ENCODE results near the gene MYH9. TPM values are rescaled to one million over a fixed set of nuclear protein-coding genes. Genes with fewer than 3 reads are reported as not detected.
A peak's percentile ranks its signal among the peaks of the same experiment; 100 is the strongest.
"Not testable (repeated sequence)": the region's sequence is repeated elsewhere in the genome, so short reads cannot be mapped to it uniquely, and the experiment has no call there.

Gene MYH9
- 100 to 1,000 TPM in 6 of 12 donors, 10 to 100 TPM in 6; 77.1 to 364 (median 100) TPM for polyA plus RNA-seq (ENCODE audit: insufficient read length in 12 of 12)
- long read RNA-seq, donor 1, partial matches to known transcripts, result 17 of 37 reads
- long read RNA-seq, donor 1, other reads (novel, unspliced or antisense), result 18 of 37 reads
- long read RNA-seq, donor 2, result 0 reads
- long read RNA-seq, donor 3, result 0 reads
- long read RNA-seq, donor 4, result 0 reads
- long read RNA-seq, donor 5, partial matches to known transcripts, result 8 of 8 reads
- long read RNA-seq, donor 5, other reads (novel, unspliced or antisense), result 0 of 8 reads
- long read RNA-seq, donor 6, result 0 reads
- long read RNA-seq, donor 7, result 0 reads
- long read RNA-seq, donor 8, result 0 reads
- long read RNA-seq, donor 9, result 0 reads
- long read RNA-seq, donor 10, full-length matches to known transcripts, result 4 of 4 reads
- long read RNA-seq, donor 10, partial matches to known transcripts, result 0 of 4 reads
- long read RNA-seq, donor 10, other reads (novel, unspliced or antisense), result 0 of 4 reads
- long read RNA-seq, donor 11, full-length matches to known transcripts, result 2 of 27 reads
- long read RNA-seq, donor 11, partial matches to known transcripts, result 25 of 27 reads
- long read RNA-seq, donor 11, other reads (novel, unspliced or antisense), result 0 of 27 reads

DNA sequence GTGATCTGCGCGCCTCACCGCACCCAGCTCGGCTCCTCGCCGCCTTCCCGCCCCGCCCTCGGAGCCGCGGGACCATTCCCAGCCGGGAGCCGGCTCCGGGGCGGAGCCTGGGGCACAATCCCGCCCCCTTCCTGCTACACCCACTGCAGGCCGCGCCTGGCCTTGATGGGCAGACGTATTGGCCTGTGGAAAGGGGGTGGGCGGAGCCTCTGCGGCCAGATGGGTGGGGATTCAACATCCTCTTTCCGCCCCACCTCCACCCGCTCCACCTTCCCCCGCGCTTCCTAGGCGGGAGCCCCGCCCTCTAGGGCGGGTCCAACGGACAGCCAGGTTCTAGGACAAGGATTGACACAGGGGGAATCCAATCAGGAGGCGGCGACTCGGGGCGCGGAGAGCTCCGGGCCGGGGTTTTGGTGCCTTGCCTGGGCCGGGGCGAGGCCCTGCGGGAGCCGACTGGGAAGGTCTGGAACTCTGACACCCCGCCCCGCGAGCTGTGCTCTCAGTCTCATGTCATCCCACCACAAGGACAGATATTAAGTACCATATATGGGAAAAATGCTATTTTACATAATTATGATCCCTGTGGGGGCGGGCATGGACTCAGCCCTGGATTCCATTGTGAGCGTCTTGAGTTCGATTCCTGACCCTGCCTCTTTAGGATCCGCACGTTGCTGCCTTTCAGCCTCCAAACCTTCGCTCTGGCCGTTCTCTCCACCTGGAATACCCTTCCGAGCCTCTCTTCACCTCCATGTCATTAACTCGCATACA, at the start of gene MYH9:
Gene MYH9 (minus strand): TSS at position 9 of the 768 bp plus-strand sequence. CDS start 38,731 bp downstream, outside the sequence.
- peak; percentile 100 for DNase-seq

DNA sequence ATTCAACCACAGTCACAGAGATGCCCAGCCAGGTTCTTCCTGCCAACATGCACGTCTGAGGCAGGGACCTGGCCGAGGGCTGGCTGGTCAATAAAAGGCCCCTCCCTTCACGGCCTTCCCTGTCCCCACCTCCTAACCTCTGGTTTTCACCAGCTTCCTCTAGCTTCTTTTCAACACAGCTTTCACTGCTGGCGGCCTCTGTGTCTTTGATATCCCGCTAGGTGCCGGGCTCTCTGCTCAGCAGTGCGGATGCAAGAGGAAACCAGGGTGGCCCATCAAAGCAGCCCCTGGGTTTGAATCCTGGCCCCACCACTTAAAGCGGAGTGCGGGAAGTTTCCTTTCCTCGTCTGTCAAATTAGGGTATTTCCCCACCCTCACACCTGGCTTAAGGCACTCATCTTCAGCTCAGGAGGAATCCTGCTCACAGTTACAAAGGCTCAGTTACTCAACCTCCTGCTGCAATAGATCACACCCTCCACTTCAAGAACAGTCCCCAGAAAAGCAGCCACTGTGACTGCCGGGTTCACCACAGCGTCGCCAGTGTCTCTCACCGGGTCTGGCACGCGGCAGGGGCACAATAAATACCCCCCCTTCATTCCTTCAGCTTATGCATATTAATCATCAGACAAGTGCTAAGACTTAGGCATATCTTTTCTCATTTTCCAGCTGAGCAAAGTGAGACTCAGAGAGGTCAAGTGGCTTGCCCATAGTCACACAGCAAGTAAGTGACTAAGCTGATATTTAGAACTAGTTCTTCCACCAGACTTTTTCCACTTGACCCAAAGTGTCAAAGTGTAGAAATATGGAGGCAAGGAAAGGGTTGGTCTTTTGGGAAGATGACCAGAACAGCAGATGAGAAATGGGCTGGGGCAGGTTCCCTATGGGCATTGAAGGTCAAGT, 48.0 kb upstream of the MYH9 start:
- no peak for DNase-seq

DNA sequence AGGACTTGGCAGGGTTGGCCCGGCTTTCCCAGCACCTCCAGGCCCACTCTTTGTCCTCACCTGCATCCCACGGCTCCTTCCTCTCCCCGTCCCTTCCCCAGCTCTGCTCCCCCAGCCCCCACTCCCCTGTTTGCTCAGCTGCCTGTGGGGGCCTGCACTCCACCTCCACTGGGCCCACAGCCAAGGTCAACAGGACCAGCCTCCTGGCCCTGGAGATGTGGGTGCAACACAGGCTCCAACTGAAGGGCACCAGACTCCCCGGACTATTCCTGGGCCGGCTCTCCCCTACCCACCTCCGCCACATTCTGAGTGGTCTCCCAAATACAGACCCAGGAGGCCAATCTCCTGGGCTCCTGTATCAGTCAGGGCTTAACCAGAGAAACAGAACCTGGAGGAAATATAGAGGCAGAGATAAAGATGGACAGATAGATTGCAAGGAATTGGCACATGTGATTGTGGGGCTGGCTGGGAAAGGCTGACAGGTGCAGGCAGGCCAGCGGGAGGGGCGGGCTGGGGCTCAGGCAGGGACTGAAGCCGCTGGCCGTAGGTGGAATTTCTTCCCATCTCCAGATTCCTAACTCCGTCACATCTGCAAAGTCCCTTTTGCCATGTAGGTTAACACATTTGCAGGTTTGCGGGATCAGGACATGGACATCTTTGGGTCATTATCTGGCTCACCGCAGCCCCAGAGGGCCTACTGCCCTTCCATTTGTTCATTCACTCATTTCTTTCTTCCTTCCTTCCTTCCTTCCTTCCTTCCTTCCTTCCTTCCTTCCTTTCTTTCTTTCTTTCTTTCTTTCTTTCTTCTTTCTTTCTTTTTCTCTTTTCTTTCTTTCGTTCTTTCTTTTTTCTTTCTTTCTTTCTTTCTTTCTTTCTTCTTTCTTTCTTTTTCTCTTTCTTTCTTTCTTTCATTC, 45.8 kb upstream of the MYH9 start:
- no peak for DNase-seq

DNA sequence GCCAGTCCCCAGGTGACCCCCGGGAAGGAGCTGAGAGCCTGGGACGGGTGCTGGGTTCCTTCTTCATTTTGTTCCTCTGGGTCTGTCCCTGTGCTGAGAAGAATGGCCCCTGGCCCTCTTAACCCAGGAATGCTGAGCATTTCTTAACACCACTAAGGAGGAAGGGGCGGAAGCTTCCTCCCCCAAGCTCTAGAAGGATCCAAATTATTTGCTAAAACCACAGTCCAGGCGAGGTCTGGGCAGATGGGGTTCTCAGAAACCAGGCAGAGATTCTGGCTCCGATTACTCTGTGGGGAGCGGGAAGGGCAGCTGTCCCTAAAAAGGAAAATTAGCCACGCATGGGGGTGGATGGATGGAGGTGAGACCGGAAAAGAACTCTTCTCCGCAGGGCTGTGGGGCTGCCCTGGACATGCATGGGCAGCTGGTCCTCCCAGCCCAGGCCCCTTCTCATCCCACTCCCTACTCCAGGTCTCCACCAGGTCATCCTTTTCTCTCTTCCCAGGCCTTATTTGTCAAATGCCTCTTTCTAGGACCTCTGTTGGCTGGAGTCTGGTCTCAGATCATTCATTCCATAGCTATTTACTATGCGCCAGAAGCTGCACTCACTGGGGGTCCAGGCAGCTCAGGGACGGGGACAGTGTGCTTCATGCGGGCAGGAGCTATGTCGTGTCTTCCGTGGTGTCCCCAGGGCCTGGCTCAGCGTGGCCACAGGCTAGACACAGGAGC, 45.0 kb upstream of the MYH9 start:
- no peak for DNase-seq

DNA sequence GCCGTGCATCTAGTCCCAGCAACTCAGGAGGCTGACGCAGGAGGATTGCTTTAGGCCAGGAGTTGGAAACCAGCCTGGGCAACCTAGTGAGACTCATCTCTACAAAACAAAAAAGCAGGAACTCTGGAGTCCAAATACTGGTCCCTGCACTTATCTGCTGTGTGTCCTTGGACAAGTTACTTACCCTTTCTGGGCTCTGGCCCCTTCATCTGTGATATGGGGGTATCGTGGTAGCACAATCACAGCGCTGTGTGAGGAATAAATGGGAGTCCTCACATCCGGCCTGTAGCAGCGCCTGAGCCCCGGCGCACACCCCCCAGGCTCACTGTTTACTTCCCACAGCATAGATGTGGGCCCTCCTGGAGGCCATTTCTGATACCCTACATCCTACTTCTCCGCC, 44.2 kb upstream of the MYH9 start:
- no peak for DNase-seq

- DNase-seq, result no peak
Observed at GRCh38 chr22:36430863-36431262, 43.1 kb upstream of the MYH9 start.

- DNase-seq, result not testable (repeated sequence)
Observed at GRCh38 chr22:36427952-36428351, 40.2 kb upstream of the MYH9 start.

GRCh38 chr22:36425977-36426523, 38.3 kb upstream of the MYH9 start:
- peak; percentile 26 for DNase-seq

- DNase-seq, result no peak
Observed at GRCh38 chr22:36424901-36425579, 37.3 kb upstream of the MYH9 start.

DNA sequence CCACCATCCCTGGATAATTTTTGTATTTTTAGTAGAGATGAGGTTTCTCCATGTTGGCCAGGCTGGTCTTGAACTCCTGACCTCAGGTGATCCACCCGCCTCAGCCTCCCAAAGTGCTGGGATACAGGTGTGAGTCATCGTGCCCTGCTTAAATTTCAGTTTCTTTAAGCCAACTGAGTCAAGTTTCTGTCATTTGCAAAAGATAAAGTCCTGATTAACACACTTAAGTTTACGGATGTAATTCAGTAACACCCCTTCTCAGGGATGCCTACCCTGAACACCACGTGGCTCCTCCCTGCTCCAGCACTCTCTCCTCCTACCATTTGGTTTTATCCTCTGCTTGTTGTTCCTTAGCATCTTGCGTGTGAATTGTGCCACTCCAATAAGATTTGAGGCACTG, 36.7 kb upstream of the MYH9 start:
- DNase-seq, result not testable (repeated sequence)

- DNase-seq, result no peak
Observed at GRCh38 chr22:36423461-36424404, 36.0 kb upstream of the MYH9 start.

DNA sequence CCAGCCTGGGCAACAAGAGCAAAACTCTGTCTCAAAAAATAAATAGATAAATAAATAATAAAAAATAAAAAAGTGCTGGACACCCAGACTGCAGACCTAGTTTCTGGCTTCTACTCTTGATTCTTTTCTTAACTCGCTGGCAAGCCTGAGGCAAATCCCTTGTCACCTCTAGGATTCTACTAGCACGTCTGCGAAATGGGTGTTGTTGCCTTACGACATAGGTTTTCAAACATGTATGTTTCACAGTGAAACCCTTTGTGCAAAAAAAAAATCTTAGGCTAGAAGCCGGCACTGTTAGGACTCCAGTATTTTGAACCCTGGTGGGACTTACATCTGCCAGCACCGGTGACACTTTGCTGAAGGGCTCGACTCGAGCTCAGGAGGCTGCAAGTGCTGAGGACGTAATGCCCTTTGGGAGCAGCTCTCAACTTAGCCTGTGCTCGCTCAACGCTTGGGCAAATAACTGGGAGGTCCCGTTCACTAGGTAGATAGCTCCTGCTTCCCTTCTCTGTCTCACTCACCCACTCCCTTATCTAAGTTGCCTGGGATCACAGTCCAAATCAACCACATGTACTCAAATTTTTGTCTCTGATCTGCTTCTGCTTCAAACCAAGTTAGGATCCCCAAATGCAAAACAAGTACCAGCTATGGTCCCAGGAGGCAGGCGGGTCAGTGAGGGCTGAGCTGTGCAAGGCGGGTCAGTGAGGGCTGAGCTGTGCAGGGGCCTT, 34.7 kb upstream of the MYH9 start:
- DNase-seq, result no peak

DNA sequence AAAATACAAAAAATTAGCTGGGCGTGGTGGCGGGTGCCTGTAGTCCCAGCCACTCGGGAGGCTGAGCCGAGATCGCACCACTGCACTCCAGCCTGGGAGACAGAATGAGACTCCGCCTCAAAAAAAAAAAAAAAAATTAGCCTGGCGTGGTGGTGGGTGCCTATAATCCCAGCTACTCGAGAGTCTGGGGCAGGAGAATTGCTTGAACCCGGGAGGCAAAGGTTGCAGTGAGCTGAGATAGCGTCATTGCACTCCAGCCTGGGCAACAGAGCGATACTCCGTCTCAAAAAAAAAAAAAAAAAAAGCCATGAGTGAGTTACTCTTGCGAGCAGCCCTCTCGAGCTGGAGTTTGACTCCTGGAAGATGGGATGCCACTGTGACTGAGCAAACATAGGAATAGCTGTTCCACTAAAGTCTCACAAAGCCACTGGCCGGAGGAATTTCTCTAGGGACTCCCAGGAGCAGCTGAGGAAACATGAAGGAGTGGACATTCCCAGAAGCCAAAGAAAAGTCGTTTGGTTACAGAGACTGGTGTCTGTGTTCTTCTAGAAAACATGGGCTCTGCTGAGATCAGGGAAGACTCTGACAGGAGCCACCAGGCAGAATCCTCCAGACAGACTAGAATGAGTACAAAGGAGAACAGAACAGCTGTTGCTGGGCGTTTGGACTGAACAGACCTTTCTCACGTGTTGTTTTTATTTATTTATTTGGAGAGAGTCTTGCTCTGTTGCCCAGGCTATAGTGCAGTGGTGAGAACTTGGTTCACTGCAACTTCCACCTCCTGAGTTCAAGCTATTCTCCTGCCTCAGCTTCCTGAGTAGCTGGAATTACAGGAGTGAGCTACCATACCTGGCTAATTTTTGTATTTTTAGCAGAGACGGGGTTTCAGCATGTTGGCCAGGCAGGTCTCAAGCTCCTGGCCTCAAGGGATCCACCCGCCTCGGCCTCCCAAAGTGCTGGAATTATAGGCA, 32.4 kb upstream of the MYH9 start:
- DNase-seq, result no peak

DNA sequence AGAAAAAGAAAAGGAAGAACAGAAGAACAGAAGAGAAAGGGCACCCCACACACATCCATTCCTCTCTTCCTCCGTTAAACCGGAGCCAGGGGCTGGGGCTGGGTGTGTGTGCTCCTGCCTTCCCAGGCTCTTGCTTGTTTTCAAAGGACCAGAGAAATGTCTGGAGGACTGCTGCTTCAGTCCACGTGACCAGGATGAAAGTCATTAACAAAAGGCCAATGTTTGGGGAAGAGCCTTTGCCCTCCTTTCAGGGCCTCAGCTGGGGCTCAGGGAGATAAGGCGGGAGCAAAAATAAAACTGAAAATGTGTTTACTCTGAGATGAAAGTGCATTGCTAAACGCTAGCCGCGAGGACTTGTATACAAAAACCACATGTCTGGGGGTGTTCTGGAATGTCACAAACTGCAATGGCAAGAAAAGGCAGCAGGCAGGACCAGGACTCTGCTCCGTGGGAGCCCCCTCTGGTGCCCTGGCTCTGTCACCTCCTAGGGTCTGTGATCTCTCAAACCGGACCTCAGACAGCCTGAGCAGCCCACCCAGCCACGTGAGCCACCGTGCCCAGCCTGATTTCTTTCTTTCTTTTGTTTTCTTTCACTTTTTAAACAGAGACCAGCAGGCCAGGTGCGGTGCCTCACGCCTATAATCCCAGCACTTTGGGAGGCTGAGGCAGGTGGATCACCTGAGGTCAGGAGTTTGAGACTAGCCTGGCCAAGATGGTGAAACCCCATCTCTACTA, 31.6 kb upstream of the MYH9 start:
- peak; percentile 21 for DNase-seq

- no peak for DNase-seq
Observed at GRCh38 chr22:36417281-36417686, 29.5 kb upstream of the MYH9 start.

Measured in muscle of arm (tissue), 14 donors.